Parathyroid adenoma (tissue), 2 donors: ENCODE results near the gene PPP1R15B.

Experiments used
- H2AFZ ChIP-seq: fragments of 300-600 bp; sonication (generic); one replicate; pipeline ENCODE4 v1.7.0; 2017; ENCODE audit warnings: antibody characterized with exemption, mild to moderate bottlenecking
- H3K27ac ChIP-seq: fragments of 300-600 bp; sonication (generic); one replicate; pipeline ENCODE4 v1.7.0; 2017
- H3K27me3 ChIP-seq: fragments of 300-600 bp; sonication (generic); one replicate; pipeline ENCODE4 v1.7.0; 2017; ENCODE audit warnings: low read length; ENCODE audit not compliant: control insufficient read depth, insufficient read depth
- H3K36me3 ChIP-seq: fragments of 300-600 bp; sonication (generic); one replicate; pipeline ENCODE4 v1.7.0; 2017; ENCODE audit warnings: low read length; ENCODE audit not compliant: control insufficient read depth, insufficient read depth
- H3K4me1 ChIP-seq: fragments of 300-600 bp; sonication (generic); one replicate; pipeline ENCODE4 v1.7.0; 2017; ENCODE audit warnings: control low read depth
- H3K4me2 ChIP-seq: fragments of 300-600 bp; sonication (generic); one replicate; pipeline ENCODE4 v1.7.0; 2017; ENCODE audit warnings: low read length
- H3K4me3 ChIP-seq: fragments of 300-600 bp; sonication (generic); one replicate; pipeline ENCODE4 v1.7.0; 2017; ENCODE audit warnings: low read depth, low read length
- H3K79me2 ChIP-seq: fragments of 300-600 bp; sonication (generic); one replicate; pipeline ENCODE4 v1.7.0; 2017; ENCODE audit warnings: control low read depth
- H3K9ac ChIP-seq: fragments of 300-600 bp; sonication (generic); one replicate; pipeline ENCODE4 v1.7.0; 2017; ENCODE audit warnings: mild to moderate bottlenecking
- H3K9me3 ChIP-seq: fragments of 300-600 bp; sonication (generic); one replicate; pipeline ENCODE4 v1.7.0; 2017; ENCODE audit warnings: low read length; ENCODE audit not compliant: control insufficient read depth
- CTCF ChIP-seq: fragments of 300-600 bp; sonication (generic); IDR thresholded peaks from one replicate; pipeline ENCODE4 v1.7.0; 2017; ENCODE audit warnings: antibody characterized with exemption, mild to moderate bottlenecking
- donor health status: primary hyperparathyroidism.

Gene PPP1R15B

DNA sequence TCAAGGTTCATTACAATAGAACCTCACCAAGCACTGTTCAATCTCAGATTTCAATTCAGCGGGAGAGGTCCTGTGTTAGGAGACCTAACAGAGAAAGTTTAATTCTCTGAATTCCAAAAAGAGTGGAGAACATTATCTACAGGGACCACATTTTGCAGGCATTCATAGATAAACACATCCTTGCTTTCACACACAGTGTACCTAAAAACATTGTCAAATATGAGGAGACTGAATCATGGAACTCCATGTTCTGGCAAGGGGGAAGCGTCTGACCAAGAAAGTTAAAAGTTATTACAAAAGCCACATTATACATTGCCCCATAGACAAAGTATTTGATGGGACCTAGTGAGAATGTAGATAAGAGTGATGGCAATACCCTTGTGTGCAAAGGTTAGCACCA lies 21.1 kb upstream of the PPP1R15B start:
- no peaks in the 10 kb centered on the region for H3K27me3 ChIP-seq
- no peaks in the 10 kb centered on the region for H3K36me3 ChIP-seq
- TF ChIP-seq CTCF = no peak
- no peaks in the 10 kb centered on the region for H3K9me3 ChIP-seq
- H3K4me2 ChIP-seq = no peak overlapping the region
- H3K79me2 ChIP-seq = no peaks in the 10 kb centered on the region
- no peak overlapping the region for H2AFZ ChIP-seq
- no peak overlapping the region for H3K4me3 ChIP-seq
- no peaks in the 10 kb centered on the region for H3K4me1 ChIP-seq
- no peak overlapping the region for H3K27ac ChIP-seq
- no peak overlapping the region for H3K9ac ChIP-seq

GRCh38 chr1:204431310-204432184 lies 19.9 kb upstream of the PPP1R15B start:
- H2AFZ ChIP-seq = no peak overlapping the region
- H3K4me3 ChIP-seq = no peak overlapping the region
- no peak overlapping the region for H3K9ac ChIP-seq
- H3K79me2 ChIP-seq = no peaks in the 10 kb centered on the region
- H3K27ac ChIP-seq = no peak overlapping the region
- no peaks in the 10 kb centered on the region for H3K27me3 ChIP-seq
- no peaks in the 10 kb centered on the region for H3K9me3 ChIP-seq
- no peak overlapping the region for H3K4me2 ChIP-seq
- TF ChIP-seq CTCF = peak; percentile 73
- H3K4me1 ChIP-seq = no peaks in the 10 kb centered on the region
- H3K36me3 ChIP-seq = no peaks in the 10 kb centered on the region

- H3K27ac ChIP-seq = no peak overlapping the region
- H3K36me3 ChIP-seq = no peaks in the 10 kb centered on the region
- no peaks in the 10 kb centered on the region for H3K9me3 ChIP-seq
Measured at GRCh38 chr1:204429746-204430145, 18.1 kb upstream of the PPP1R15B start.

DNA sequence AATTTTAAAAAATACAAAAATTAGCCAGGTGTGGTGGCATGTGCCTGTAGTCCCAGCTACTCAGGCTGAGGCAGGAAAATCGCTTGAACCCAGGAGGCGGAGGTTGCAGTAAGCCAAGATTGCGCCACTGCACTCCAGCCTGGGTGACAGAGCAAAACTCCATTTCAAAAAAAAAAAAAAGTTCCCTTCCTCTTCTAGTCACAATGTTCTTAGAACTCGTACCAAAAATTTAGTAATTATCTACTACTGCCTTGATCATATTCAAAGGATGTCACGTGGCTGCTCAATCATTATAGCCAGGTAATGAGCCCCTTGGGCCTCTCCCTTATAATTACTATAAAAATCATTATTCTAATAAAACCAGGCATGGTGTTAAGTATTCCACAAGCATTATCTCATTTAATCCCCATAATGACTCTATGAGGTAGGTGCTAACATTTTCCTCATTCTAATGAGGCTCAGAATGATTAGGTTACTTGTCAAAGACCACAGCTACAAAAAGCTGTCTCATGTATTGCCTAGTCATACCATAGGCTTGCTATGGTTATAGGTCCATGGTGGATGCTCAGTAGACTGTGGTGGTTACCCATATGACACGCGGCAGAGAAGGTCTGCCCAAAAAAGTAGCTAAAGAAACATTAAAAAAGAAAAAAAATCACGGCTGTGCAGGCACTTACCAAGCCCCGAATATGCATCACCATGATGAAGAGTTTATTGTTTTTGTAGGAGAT lies 15.5 kb upstream of the PPP1R15B start:
- no peak overlapping the region for H3K4me2 ChIP-seq
- no peaks in the 10 kb centered on the region for H3K9me3 ChIP-seq
- no peaks in the 10 kb centered on the region for H3K4me1 ChIP-seq
- no peak overlapping the region for H3K9ac ChIP-seq
- H2AFZ ChIP-seq = no peak overlapping the region
- H3K4me3 ChIP-seq = no peak overlapping the region
- H3K27ac ChIP-seq = no peak overlapping the region
- no peaks in the 10 kb centered on the region for H3K27me3 ChIP-seq
- H3K79me2 ChIP-seq = no peaks in the 10 kb centered on the region
- H3K36me3 ChIP-seq = no peaks in the 10 kb centered on the region
- no peak for TF ChIP-seq CTCF

More at GRCh38 chr1:204429746-204430145, 18.1 kb upstream of the PPP1R15B start:
- Histone ChIP-seq H3K9ac (no peak overlapping the region), H2AFZ (no peak overlapping the region), H3K4me1 (no peaks in the 10 kb centered on the region), H3K4me2 (no peak overlapping the region), H3K27me3 (no peaks in the 10 kb centered on the region), H3K79me2 (no peaks in the 10 kb centered on the region), H3K4me3 (no peak overlapping the region)
- no peak for TF ChIP-seq CTCF
